H1 (cell line): ENCODE measurements around the gene ACTC1.

Experiments used
- CREB1 ChIP-seq: IDR thresholded peaks from 2 replicates; pipeline ENCODE4 v1.6.1; 2012; ENCODE audit warnings: inconsistent platforms
- CTCF ChIP-seq, 3 experiments: IDR thresholded peaks; 1 replicate in 2 of 3; 2 replicates in 1 of 3; pipeline versions ENCODE4 v1.5.1 to v1.6.1; 2011; ENCODE audit warnings: low read length in 3 of 3, mild to moderate bottlenecking in 3 of 3, inconsistent platforms in 2 of 3, low read depth in 1 of 3, moderate library complexity in 1 of 3; ENCODE audit not compliant: insufficient read depth in 1 of 3; ENCODE audit errors: control extremely low read depth in 1 of 3
- EZH2 ChIP-seq: fragments of 200-600 bp; sonication (generic); IDR thresholded peaks from 2 replicates; pipeline ENCODE4 v1.7.1; 2012; ENCODE audit warnings: low read depth, mild to moderate bottlenecking, moderate library complexity, low read length, inconsistent platforms; ENCODE audit not compliant: severe bottlenecking
- FOSL1 ChIP-seq: IDR thresholded peaks from 2 replicates; pipeline ENCODE4 v1.6.1; 2011; ENCODE audit warnings: mild to moderate bottlenecking, low read depth, low read length, moderate library complexity; ENCODE audit not compliant: insufficient read depth
- HDAC2 ChIP-seq, 2 experiments: fragments of 300-600 bp in 1 of 2; sonication (generic) in 1 of 2; IDR thresholded peaks; 2 replicates each; pipeline ENCODE4 v1.6.1; 2011 to 2012; ENCODE audit warnings: low read depth in 2 of 2, low read length in 2 of 2, mild to moderate bottlenecking in 2 of 2, moderate library complexity in 2 of 2, borderline replicate concordance in 1 of 2, inconsistent platforms in 1 of 2
- JUN ChIP-seq: IDR thresholded peaks from 2 replicates; pipeline ENCODE4 v1.6.1; 2011; ENCODE audit warnings: low read depth, mild to moderate bottlenecking, improper control_type of control experiment, low read length
- PHF8 ChIP-seq: fragments of 200-600 bp; sonication (generic); conservative IDR thresholded peaks from 2 replicates; pipeline ENCODE4 v1.7.1; 2012; ENCODE audit warnings: low read depth, mild to moderate bottlenecking, inconsistent platforms, low read length, moderate library complexity
- POLR2AphosphoS5 ChIP-seq: IDR thresholded peaks from 2 replicates; pipeline ENCODE4 v1.6.1; 2011; ENCODE audit warnings: low read depth, low read length
- SIN3A ChIP-seq, 2 experiments: IDR thresholded peaks in 1 of 2; conservative IDR thresholded peaks in 1 of 2; 2 replicates each; pipeline ENCODE4 v1.6.1; 2011 to 2012; ENCODE audit warnings: low read length in 2 of 2, improper control_type of control experiment in 1 of 2, low read depth in 1 of 2, mild to moderate bottlenecking in 1 of 2
- TAF1 ChIP-seq: IDR thresholded peaks from 2 replicates; pipeline ENCODE4 v1.6.1; 2011; ENCODE audit warnings: mild to moderate bottlenecking, low read depth, low read length

GRCh38 chr15:34780725-34781124, 14.6 kb downstream of the ACTC1 start:
- TF ChIP-seq FOSL1 (no peak), POLR2AphosphoS5 (no peak), CTCF (IDR thresholded peaks at IDR 0.05; ENCODE audit: control extremely low read depth in 1 of 3, insufficient read depth in 1 of 3, low read depth in 1 of 3, low read length in 3 of 3) (no peak), TAF1 (no peak), JUN (no peak), HDAC2 (IDR thresholded peaks at IDR 0.05; ENCODE audit: borderline replicate concordance in 1 of 2, low read depth in 2 of 2, low read length in 2 of 2) (no peak), SIN3A (conservative IDR thresholded peaks at IDR 0.05 in 1 of 2, IDR thresholded peaks at IDR 0.05 in 1 of 2; ENCODE audit: low read depth in 1 of 2, low read length in 2 of 2) (no peak), CREB1 (no peak), PHF8 (no peak), EZH2 (no peak)
